Measurements from ENCODE around the gene GNGT2. TPM values are rescaled to one million over a fixed set of nuclear protein-coding genes. Genes with fewer than 3 reads are reported as not detected.

GNGT2 gene
- polyA plus RNA-seq, 1 donor (not counting 4 experiments of a cell fraction or from before 2014, with no cell fraction given), result not detected

DNA sequence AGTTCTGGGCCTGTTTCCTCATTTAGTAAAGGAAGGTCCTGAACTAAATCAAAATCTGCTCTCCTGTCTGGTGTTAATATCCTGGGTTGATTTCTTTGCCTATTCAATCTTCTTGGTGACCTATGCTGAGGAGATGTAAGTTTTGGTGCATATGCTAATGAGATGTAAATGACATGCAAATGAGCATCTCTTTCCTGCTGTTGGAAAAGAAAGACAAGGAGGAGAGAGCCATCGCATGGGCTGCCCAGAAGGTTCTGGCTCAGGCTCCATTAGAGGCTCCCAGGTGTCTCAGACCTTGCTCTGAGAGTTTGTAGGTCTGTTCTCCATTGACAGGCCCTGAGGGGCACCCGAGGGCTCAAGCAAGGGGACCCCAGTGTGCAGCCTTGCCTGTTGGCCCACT, 3.5 kb upstream of the GNGT2 start:
- Histone ChIP-seq H3K79me2 (ENCODE audit: control insufficient read depth, insufficient read depth, low read length) (no peaks in the 10 kb centered on the region), H3K27me3 (ENCODE audit: control insufficient read depth, extremely low read depth, insufficient read depth, low read length) (peaks cover 12% of the 10 kb centered on the region), H3K4me1 (ENCODE audit: control insufficient read depth, extremely low read depth, insufficient read depth, low read length) (peaks cover 3% of the 10 kb centered on the region), H3K9ac (ENCODE audit: control insufficient read depth, extremely low read depth, insufficient read depth, low read length) (no peak overlapping the region), H3K27ac (ENCODE audit: control insufficient read depth, insufficient read depth, low read length) (no peak overlapping the region), H3K4me3 (ENCODE audit: control insufficient read depth in 2 of 3, extremely low read depth in 1 of 3, insufficient read depth in 2 of 3, low read depth in 1 of 3, low read length in 3 of 3) (no peak overlapping the region), H3K4me2 (ENCODE audit: control insufficient read depth, extremely low read depth, insufficient read depth, low read depth, low read length) (no peak overlapping the region), H3K9me3 (ENCODE audit: control insufficient read depth, low read depth, low read length) (no peaks in the 10 kb centered on the region), H4K20me1 (ENCODE audit: control insufficient read depth, extremely low read depth, insufficient read depth, low read length) (no peaks in the 10 kb centered on the region), H3K9me1 (ENCODE audit: control insufficient read depth, extremely low read depth, insufficient read depth, low read length) (no peaks in the 10 kb centered on the region), H3K36me3 (ENCODE audit: control insufficient read depth in 2 of 2, extremely low read depth in 1 of 2, insufficient read depth in 2 of 2, low read length in 2 of 2) (no peaks in the 10 kb centered on the region), H2AFZ (ENCODE audit: control insufficient read depth, low read length) (no peak overlapping the region)
- FAIRE-seq (no peak), DNase-seq (ENCODE audit: low read depth, low spot score) (no peak)
- TF ChIP-seq EZH2 (IDR thresholded peaks at IDR 0.05; ENCODE audit: low read length) (no peak), CTCF (optimal IDR thresholded peaks at IDR 0.05 in 1 of 3, IDR thresholded peaks at IDR 0.05 in 1 of 3, conservative IDR thresholded peaks at IDR 0.05 in 1 of 3; ENCODE audit: extremely low read depth in 1 of 3, insufficient read depth in 2 of 3, low read length in 3 of 3) (no peak)
- dilution Hi-C loops (cut with MboI; ENCODE audit: extremely low pct_ligation_motif_present, low sequenced_read_pairs), result no loop called here

DNA sequence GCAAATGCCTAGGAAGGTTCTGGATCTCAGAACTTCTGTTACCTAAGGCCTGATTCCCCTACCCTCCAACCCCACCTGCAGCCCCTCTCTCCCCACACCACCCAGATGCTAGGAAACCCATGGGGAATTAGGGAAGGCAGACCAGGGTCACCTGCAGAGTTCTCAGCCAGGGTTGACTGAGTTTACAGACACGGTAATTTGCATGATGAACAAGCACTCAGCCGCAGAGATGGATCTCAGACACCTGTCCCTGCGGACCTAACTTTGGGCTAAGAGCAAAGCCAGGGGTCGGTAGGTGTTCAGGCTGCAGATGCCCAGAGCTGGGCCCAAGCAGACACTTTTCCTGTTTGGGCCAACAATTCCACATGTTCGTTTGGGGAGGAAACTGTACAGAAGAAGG, 3.0 kb upstream of the GNGT2 start:
- TF ChIP-seq CTCF (optimal IDR thresholded peaks at IDR 0.05 in 1 of 3, IDR thresholded peaks at IDR 0.05 in 1 of 3, conservative IDR thresholded peaks at IDR 0.05 in 1 of 3; ENCODE audit: extremely low read depth in 1 of 3, insufficient read depth in 2 of 3, low read length in 3 of 3) (no peak), EZH2 (IDR thresholded peaks at IDR 0.05; ENCODE audit: low read length) (no peak)
- Histone ChIP-seq H3K9ac (ENCODE audit: control insufficient read depth, extremely low read depth, insufficient read depth, low read length) (no peak overlapping the region), H3K79me2 (ENCODE audit: control insufficient read depth, insufficient read depth, low read length) (no peaks in the 10 kb centered on the region), H4K20me1 (ENCODE audit: control insufficient read depth, extremely low read depth, insufficient read depth, low read length) (no peaks in the 10 kb centered on the region), H3K9me3 (ENCODE audit: control insufficient read depth, low read depth, low read length) (no peaks in the 10 kb centered on the region), H3K27me3 (ENCODE audit: control insufficient read depth, extremely low read depth, insufficient read depth, low read length) (peaks cover 11% of the 10 kb centered on the region), H3K4me1 (ENCODE audit: control insufficient read depth, extremely low read depth, insufficient read depth, low read length) (peaks cover 3% of the 10 kb centered on the region), H3K4me2 (ENCODE audit: control insufficient read depth, extremely low read depth, insufficient read depth, low read depth, low read length) (no peak overlapping the region), H2AFZ (ENCODE audit: control insufficient read depth, low read length) (no peak overlapping the region), H3K9me1 (ENCODE audit: control insufficient read depth, extremely low read depth, insufficient read depth, low read length) (no peaks in the 10 kb centered on the region), H3K36me3 (ENCODE audit: control insufficient read depth in 2 of 2, extremely low read depth in 1 of 2, insufficient read depth in 2 of 2, low read length in 2 of 2) (no peaks in the 10 kb centered on the region), H3K4me3 (ENCODE audit: control insufficient read depth in 2 of 3, extremely low read depth in 1 of 3, insufficient read depth in 2 of 3, low read depth in 1 of 3, low read length in 3 of 3) (no peak overlapping the region), H3K27ac (ENCODE audit: control insufficient read depth, insufficient read depth, low read length) (no peak overlapping the region)
- FAIRE-seq, result no peak
- DNase-seq (ENCODE audit: low read depth, low spot score), result no peak
- dilution Hi-C loops (cut with MboI; ENCODE audit: extremely low pct_ligation_motif_present, low sequenced_read_pairs), result no loop called here
